GM18511 (cell line): ENCODE measurements around the gene HASPIN.

ENCODE experiments used
- ATAC-seq: cut with Tn5 transposase; IDR thresholded peaks from one replicate; pipeline ENCODE4 v1.9.1; 2021; ENCODE audit warnings: mild to moderate bottlenecking, moderate library complexity; ENCODE audit not compliant: unreplicated experiment

Gene HASPIN

DNA sequence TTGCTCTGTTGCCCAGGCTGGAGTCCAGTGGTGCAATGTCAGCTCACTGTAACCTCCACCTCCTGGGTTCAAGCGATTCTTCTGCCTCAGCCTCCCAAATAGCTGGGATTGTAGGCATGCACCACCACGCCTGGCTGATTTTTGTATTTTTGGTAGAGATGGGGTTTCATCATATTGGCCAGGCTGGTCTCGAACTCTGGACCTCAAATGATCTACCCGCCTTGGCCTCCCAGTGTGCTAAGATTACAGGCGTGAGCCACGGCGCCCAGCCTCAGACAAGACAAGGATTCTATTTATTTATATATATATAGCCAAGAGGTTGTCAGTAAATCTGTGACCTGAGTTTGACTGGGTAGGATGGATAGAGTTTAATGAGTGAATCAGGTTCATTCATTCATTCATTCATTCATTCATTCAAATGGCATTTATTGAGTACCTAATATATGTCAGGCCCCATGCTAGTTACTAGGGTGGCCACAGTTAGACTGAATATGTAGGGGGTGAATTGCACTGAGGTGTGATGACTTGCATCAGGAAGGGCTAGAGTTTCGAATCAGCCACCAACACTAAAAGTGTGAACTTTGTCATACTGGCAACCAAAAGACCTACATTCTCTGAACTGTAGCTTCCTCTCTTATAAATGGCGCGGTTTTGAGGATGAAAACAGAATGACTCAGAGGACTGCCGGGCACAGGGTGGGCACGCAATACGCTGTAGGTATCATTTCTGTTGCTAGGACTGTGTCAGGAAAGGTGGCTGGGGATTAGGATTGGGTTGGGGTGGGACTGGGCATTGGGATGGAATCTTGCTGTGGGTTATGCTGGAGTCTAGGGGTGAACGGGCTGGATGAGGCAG is 39.4 kb downstream of the HASPIN start:
- ATAC-seq, result peak; percentile 78

DNA sequence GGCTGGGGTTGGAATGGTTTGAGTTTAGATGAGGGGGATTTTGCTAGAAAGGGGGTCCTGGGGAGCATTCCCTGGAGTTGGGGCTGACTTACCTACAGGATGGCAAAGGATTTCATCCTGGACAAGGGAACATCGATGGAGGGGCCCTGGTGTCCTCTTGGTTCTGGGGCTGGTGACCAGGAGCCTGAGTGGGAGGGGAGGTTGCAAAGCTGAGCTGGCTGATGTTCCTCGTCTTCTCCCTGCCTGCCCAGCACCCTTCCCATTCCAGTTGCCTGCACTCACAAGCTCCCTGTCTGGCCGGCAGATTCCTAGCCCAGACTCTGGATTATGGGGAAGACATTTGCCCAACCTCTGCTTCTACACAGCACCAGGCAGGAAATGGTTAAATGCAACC is 40.1 kb downstream of the HASPIN start:
- no peak for ATAC-seq

DNA sequence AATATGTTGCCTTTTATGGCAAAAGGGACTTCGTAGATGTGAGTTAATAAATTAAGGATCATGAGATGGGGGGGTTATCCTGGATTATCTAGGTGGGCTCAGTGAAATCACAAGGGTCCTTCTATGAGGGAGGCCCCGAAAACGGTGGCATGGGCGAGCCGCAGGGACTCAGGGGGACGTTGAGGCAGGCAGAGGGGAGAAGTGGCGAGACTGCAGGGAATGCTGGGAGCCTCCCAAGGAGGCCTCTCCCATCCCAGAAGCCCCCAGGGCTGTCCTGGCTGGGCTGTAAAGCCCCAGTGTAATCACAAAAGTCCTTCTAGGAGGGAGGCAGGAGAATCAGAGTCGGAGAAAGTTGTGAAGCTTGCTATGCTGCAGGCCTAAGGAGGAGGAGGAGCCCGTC is 42.3 kb downstream of the HASPIN start:
- no peak for ATAC-seq

DNA sequence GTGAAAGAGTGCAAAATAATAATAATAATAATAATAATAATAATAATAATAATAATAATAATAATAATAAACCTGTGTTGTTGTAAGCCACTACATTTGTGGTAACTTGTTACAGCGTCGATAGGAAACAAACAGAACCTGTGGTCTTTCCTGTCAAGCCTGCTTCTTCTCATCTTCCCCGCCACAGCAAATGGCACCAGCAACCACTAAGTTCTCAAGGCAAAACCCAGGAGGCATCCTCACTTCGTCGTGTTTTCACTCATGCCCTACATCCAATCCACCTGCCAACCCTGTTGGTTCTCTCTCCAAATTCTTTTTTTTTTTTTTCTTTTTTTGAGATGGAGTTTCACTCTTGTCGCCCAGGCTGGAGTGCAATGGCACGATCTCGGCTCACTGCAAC is 43.1 kb downstream of the HASPIN start:
- ATAC-seq, result no peak

DNA sequence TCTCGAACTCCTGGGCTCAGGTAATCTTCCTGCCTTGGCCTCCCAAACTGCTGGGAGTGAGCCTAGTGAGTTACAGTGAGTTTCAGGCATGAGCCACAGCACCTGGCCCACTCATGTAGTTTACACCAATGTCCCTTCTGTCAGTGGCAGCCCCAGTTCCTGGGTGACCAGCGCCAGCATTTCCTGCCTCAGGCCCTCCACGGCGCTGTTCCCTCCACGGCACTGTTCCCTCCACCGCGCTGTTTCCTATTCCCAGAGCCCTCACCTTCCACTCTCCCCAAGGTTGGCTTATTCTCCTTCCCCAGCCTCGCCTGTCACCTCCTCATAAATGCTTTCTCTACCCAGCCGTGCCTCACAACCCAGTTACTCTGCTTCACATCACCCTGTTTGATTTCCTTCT is 44.6 kb downstream of the HASPIN start:
- ATAC-seq, result no peak

DNA sequence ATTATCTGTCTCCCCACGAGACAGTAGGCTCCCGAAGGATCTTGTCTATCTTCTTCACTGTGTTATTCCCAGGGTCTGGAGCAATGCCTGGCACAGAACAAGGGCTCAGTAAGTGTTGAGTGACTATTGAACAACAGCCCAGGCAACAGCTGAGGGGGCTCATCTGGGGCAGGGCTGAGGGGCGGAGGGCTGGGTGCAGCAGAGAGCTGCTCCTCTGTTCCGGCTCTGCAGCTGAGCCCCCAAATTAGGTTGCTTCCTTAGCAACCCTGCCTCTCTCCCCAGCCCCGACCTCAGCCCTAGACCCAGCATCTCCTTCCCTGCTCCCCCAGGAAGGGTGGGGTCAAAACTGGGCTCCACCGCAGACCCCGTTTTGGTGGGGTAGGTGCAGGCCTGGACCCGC is 45.1 kb downstream of the HASPIN start:
- no peak for ATAC-seq

DNA sequence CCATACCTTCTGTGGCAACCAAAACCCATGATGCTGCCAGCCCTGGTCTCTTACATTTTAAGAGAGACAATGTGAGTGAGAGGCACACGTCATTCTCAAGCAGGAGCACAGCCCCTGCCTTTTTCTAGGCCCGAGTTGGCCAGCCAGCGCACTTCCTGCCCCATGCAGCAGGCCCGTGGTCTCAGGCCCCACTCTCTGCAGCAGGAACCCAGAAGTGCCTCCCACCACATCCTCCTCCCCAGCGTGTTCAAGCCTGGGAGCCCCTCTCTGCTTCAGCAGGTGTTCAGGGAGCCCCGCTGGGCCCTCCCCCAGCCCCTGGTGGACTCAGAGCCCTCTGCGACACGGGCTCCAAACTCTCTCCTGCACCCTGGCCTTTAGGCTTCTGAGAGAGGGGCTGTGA is 46.8 kb downstream of the HASPIN start:
- no peak for ATAC-seq

DNA sequence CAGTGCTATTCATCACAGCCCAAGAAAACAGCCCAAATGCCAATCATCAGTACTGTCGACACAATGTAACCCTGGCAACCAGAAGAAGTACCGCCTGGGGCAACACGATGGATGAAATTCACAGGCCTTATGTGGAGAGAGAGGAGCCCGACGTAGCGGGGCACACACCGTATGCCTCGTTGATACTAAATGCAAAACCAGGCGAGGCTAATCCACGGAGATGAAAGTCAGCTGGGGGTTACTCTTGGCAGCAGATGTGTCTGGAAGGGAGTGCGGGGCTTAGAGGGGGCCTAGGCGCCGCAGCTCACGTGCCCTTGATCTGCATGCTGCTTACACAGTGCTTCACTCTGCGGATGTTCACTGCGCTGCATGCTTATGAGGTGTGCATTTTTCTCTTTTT is 47.4 kb downstream of the HASPIN start:
- ATAC-seq, result no peak

DNA sequence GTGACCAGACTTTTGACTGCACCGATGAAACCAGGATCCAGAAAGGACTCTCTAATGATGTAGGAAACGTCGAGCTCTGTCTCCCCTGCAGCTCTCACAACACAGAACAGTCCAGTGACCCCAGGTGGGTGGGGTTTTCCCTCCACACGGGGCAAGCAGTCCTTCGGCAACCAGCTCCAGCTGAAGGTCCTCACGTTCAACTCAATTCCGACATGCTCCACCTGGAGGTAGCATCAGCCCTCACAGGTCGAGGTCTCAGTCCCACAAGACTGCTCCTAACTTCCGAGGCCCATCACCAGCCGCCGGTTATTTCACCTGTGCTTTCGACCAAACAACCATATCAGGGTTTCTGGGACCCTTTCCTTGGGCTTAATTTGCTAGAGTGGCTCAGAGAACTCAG is 49.1 kb downstream of the HASPIN start:
- ATAC-seq, result no peak

DNA sequence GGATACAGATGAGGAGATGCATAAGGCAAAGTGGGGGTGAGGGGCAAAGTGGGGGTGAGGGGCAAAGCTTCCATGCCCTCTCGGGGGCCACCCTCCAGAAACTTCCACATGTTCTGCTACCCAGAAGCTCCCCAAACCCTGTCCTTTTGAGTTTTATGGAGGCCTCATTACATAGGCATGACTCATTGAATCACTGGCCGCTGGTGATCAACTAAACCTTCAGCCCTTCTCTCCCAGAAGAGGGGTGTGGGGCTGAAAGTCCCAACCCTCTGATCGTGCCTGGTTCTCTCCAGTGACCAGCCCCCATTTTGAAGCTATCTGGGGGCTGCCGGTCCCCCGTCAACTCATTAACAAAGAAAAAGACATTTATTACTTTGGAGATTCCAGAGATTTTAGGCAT is 49.8 kb downstream of the HASPIN start:
- ATAC-seq, result no peak

DNA sequence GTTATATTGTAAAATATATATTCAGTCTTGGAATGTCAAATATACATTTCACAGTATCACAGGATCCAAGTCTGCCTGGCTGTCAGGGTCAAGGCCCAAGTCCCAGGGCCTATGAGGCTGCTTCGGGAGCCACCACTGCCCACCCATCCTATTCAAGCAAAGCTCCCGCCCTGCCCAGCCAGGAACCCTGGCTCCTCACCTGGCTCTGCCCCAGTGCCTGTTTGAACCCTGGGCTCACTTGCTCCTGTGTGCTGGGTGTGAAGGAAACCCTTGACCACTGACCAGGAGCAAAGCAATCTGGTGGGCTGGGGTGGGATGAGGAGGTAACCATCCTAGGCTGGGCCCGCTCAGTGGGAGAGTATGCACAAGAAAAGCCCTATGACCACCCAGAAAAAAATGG is 50.3 kb downstream of the HASPIN start:
- no peak for ATAC-seq
